GM12878 (cell line): ENCODE measurements around the gene POFUT2. TPM values are rescaled to one million over a fixed set of nuclear protein-coding genes. Genes with fewer than 3 reads are reported as not detected.

ENCODE experiments used
- ATAC-seq: fragments of 200-7000 bp; cut with Tn5 transposase; 3 replicates; pipeline ENCODE4 v1.9.1; 2020; ENCODE audit warnings: mild to moderate bottlenecking, moderate library complexity
- BruUV-seq: library from RNA; stranded (reverse); fragments of 400-500 nt; replicated peaks from 2 replicates; lab custom pipeline; 2021; lab: Mats Ljungman, UMichigan
- CTCF ChIA-PET: fragments of 300-600 bp; sonication (Branson Sonifier 250); formaldehyde crosslinking; extraction: SDS; loops from one replicate; lab custom pipeline; 2021; ENCODE audit warnings: inconsistent platforms; lab: Yijun Ruan, JAX
- POLR2A ChIA-PET: fragments of 350-600 bp; formaldehyde crosslinking; extraction: SDS; loops from one replicate; lab custom pipeline; 2021; ENCODE audit warnings: inconsistent platforms; lab: Charles Lee
- RAD21 ChIA-PET: fragments of 300-600 bp; sonication (Branson Sonifier 250); formaldehyde crosslinking; loops from one replicate; lab custom pipeline; 2023; ENCODE audit warnings: antibody characterized with exemption; ENCODE audit not compliant: unreplicated experiment; lab: Charles Lee
- SMC1A ChIA-PET: fragments of 300-600 bp; sonication (Branson Sonifier 250); formaldehyde crosslinking; loops from one replicate; lab custom pipeline; 2023; ENCODE audit not compliant: unreplicated experiment, uncharacterized antibody; lab: Charles Lee
- DNase-seq: peaks from one replicate; pipeline ENCODE4 v3.0.0-alpha.2; 2011; ENCODE audit warnings: low read depth, low spot score
- FAIRE-seq: peaks from 3 replicates; lab custom pipeline; 2011; peaks lifted over from hg19 to GRCh38; lab: Jason Lieb, UNC
- H2AFZ ChIP-seq: 2 replicates; pipeline ENCODE4 v1.6.0; 2011; ENCODE audit warnings: low read depth, low read length, control low read depth; ENCODE audit not compliant: control insufficient read depth
- H3K27ac ChIP-seq: 2 replicates; pipeline ENCODE4 v1.5.1; 2011; ENCODE audit warnings: control low read depth; ENCODE audit not compliant: control insufficient read depth, insufficient read depth
- H3K27me3 ChIP-seq, 2 experiments: replicated peaks in 1 of 2; 2 replicates each; pipeline versions ENCODE4 v1.6.0 to v1.6.1; 2011; ENCODE audit warnings: low read length in 1 of 2; ENCODE audit not compliant: control insufficient read depth in 2 of 2, insufficient read depth in 2 of 2
- H3K36me3 ChIP-seq, 2 experiments: 2 replicates each; pipeline ENCODE4 v1.5.1; 2011; ENCODE audit warnings: low read length in 1 of 2; ENCODE audit not compliant: control insufficient read depth in 2 of 2, insufficient read depth in 2 of 2
- H3K4me1 ChIP-seq: 2 replicates; pipeline ENCODE4 v1.6.1; 2011; ENCODE audit warnings: mild to moderate bottlenecking, low read length, moderate library complexity, mixed read lengths; ENCODE audit not compliant: control insufficient read depth, insufficient read depth
- H3K4me2 ChIP-seq: 2 replicates; pipeline ENCODE4 v1.6.0; 2011; ENCODE audit warnings: control low read depth; ENCODE audit not compliant: control insufficient read depth, insufficient read depth
- H3K4me3 ChIP-seq: fragments of 200-600 bp; sonication (generic); 2 replicates; pipeline ENCODE4 v1.5.1; 2016
- H3K79me2 ChIP-seq: 2 replicates; pipeline ENCODE4 v1.6.0; 2011; ENCODE audit warnings: low read length; ENCODE audit not compliant: control insufficient read depth, insufficient read depth
- H3K9ac ChIP-seq: 2 replicates; pipeline ENCODE4 v1.8.0; 2011; ENCODE audit warnings: low read length, control low read depth, mixed read lengths; ENCODE audit not compliant: control insufficient read depth, insufficient read depth
- H3K9me3 ChIP-seq: replicated peaks from 3 replicates; pipeline ENCODE4 v1.5.1; 2011; ENCODE audit warnings: mild to moderate bottlenecking, low read length; ENCODE audit not compliant: control insufficient read depth, insufficient read depth
- H4K20me1 ChIP-seq: 2 replicates; pipeline ENCODE4 v1.6.0; 2011; ENCODE audit not compliant: control insufficient read depth, insufficient read depth
- EGR1 ChIP-seq, 2 experiments: IDR thresholded peaks; 1 replicate in 1 of 2; 2 replicates in 1 of 2; pipeline ENCODE4 v1.6.1; 2011 to 2012; ENCODE audit warnings: low read depth in 2 of 2, low read length in 2 of 2, borderline replicate concordance in 1 of 2, mild to moderate bottlenecking in 1 of 2, moderate library complexity in 1 of 2
- LARP7 ChIP-seq: fragments of 450-650 bp; IDR thresholded peaks from 2 replicates; pipeline ENCODE4 v1.6.1; 2017; ENCODE audit warnings: mild to moderate bottlenecking
- NFIC ChIP-seq: IDR thresholded peaks from 2 replicates; pipeline ENCODE4 v1.6.1; 2012; ENCODE audit warnings: low read depth, mild to moderate bottlenecking, inconsistent platforms, low read length, moderate library complexity
- POLR2A ChIP-seq: IDR thresholded peaks from 2 replicates; pipeline ENCODE4 v1.6.1; 2011; ENCODE audit warnings: low read depth, mild to moderate bottlenecking, low read length
- POLR2AphosphoS5 ChIP-seq: IDR thresholded peaks from 2 replicates; pipeline ENCODE4 v1.6.1; 2011; ENCODE audit warnings: mild to moderate bottlenecking, low read length, inconsistent platforms
- RAD21 ChIP-seq: IDR thresholded peaks from 2 replicates; pipeline ENCODE4 v1.6.1; 2011; ENCODE audit warnings: mild to moderate bottlenecking, low read depth, low read length, moderate library complexity; ENCODE audit not compliant: insufficient read depth
- ZBTB4 ChIP-seq: fragments of 450-650 bp; formaldehyde crosslinking; IDR thresholded peaks from 2 replicates; pipeline ENCODE4 v1.4.0; 2022; ENCODE audit warnings: mild to moderate bottlenecking, moderate library complexity
- ZSCAN29 ChIP-seq: fragments of 450-650 bp; IDR thresholded peaks from 2 replicates; pipeline ENCODE4 v1.6.1; 2017; ENCODE audit warnings: mild to moderate bottlenecking, moderate library complexity
- WGBS: methylation state at CpG from one replicate; pipeline ENCODE4 v1.1.6; 2016; ENCODE audit warnings: low lambda C conversion rate; ENCODE audit not compliant: insufficient replicate concordance, insufficient coverage; ENCODE audit errors: missing lambda C conversion rate; 5-methylcytosine and 5-hydroxymethylcytosine counted together
- in situ Hi-C: fragments of 300-500 bp; cut with MboI; formaldehyde crosslinking; loops from 9 replicates; pipeline ENCODE4 v1.14.3; 2018; ENCODE audit warnings: mixed read lengths
- intact Hi-C: fragments of 100-400 bp; cut with micrococcal nuclease; formaldehyde crosslinking; loops from one replicate; pipeline ENCODE4 v1.14.2; 2022; ENCODE audit not compliant: unreplicated experiment
- polyA plus RNA-seq, 11 experiments: library from polyadenylated mRNA; depleted of rRNA in 4 of 11; unstranded in 6 of 11; stranded (reverse) in 5 of 11; fragments of >200 nt; fragmentation: Nextera tagmentation in 4 of 11; fragmentation: Illumina TruSeq in 1 of 11; extraction: Ambion mirVana in 4 of 11; extraction: Trizol in 1 of 11; gene quantifications; 1 replicate in 1 of 11; 2 replicates in 10 of 11; pipeline versions ENCODE4 v1.2.1 to v1.2.3, GENCODE V29; 2011 to 2016; ENCODE audit warnings: inconsistent platforms in 2 of 11, missing spikeins in 2 of 11, low read depth in 1 of 11
- total RNA-seq, 4 experiments: library from RNA; depleted of rRNA in 3 of 4; stranded (reverse); fragments of >200 nt in 3 of 4; fragmentation: Illumina TruSeq in 1 of 4; extraction: Trizol in 1 of 4; gene quantifications; 2 replicates each; pipeline versions ENCODE4 v1.2.1 to v1.2.3, GENCODE V29; 2013 to 2021
- TF ChIP-seq, protein P1 (sequence below): fragments of 150-350 bp; IDR thresholded peaks from 2 replicates; pipeline ENCODE4 v1.6.1; 2014; ENCODE audit warnings: mild to moderate bottlenecking, low read depth, low read length

Gene POFUT2
- total and polyA plus RNA-seq, 10 of the 15 experiments (the other 5 are each of a cell fraction or from before 2014, with no cell fraction given) = 1.2 to 15.1 (median 6.8) TPM

DNA sequence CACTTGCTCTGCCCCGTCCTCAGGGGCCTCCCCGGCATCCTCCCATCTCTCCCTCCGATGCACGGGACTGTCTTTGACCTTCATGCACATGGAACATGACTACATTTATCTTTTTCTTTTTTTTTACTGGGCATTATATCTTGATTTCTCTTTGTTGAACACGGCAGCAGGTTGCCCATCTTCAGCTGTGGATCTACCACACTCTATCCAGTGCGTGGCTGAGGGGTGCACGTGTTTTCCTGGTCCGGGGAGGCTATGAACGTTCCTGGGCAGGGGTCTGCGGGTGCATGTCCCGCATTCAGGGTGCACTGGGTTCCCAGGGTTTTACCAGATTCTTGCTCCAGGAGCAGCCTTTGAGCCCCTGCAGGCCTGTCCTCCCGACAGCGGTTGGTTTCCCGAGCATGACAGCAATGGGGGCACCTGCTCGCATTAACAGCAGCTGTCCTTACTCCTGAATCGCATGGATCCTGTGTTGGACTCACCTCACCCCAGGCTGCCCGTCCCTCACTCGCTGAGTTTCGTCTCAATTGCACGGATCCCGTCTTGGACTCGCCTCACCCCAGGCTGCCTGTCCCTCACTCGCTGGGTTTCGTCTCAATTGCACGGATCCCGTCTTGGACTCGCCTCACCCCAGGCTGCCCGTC is 7.4 kb downstream of the POFUT2 start (continued):
- TF ChIP-seq ZBTB4 (CRISPR knock-in tag) = no peak
- TF ChIP-seq, all 136 proteins: peak for 0

DNA sequence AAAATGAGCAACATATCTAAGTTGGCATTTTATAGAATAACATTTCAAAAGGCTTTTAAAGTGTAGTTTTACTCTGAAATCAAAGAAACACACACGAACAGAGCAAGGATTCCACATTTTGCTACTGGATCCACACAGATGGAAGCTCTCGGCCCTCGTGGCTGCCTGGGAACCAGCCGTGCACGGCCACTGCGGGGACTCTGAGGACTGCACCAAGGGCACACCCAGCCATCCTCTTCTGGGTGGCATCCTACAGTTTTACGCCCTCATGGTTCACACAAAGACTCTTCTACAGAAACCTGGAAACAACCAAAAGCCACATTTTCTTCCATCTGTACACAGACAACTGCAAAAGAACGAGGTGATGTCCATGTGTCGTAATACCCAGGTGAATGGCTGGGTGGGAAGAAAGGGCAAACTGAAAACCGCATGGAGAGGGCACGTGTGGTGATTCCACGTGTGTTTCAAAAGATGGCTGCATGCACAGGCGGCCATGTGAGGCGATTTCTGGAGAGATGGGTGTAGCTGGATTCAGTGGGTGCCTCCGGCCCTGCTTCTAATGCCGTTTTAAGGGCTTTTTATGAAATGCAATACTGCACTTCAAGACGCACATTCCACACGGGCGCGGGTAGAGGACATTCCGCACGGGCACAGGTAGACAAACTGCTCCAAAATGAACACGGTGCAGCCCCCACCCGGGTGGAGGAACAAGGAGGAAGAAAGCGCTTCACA is 8.1 kb downstream of the POFUT2 start:
- Histone ChIP-seq H3K27me3 (no peaks in the 10 kb centered on the region), H3K79me2 (no peaks in the 10 kb centered on the region), H3K9me3 (no peaks in the 10 kb centered on the region; the same call in 2 of the 3 replicates), H3K4me1 (no peaks in the 10 kb centered on the region), H3K4me3 (no peak overlapping the region), H3K27ac (no peak overlapping the region)
- ChIA-PET POLR2A (no interaction called here), CTCF (no interaction called here), RAD21 (no interaction called here)
- no peak for DNase-seq
- no peak for FAIRE-seq
- no peak for ATAC-seq
- 90% methylated on average over 25 of the region's 25 CpGs for WGBS
- no peak for TF ChIP-seq EGR1 (IDR thresholded peaks at IDR 0.05; ENCODE audit: borderline replicate concordance in 1 of 2, low read depth in 2 of 2, low read length in 2 of 2)
- no peak for TF ChIP-seq RAD21
- TF ChIP-seq ZSCAN29 = no peak
- TF ChIP-seq POLR2A = no peak
- TF ChIP-seq, protein P1, sequence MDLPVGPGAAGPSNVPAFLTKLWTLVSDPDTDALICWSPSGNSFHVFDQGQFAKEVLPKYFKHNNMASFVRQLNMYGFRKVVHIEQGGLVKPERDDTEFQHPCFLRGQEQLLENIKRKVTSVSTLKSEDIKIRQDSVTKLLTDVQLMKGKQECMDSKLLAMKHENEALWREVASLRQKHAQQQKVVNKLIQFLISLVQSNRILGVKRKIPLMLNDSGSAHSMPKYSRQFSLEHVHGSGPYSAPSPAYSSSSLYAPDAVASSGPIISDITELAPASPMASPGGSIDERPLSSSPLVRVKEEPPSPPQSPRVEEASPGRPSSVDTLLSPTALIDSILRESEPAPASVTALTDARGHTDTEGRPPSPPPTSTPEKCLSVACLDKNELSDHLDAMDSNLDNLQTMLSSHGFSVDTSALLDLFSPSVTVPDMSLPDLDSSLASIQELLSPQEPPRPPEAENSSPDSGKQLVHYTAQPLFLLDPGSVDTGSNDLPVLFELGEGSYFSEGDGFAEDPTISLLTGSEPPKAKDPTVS = no peak
- no peak for TF ChIP-seq NFIC
- no peak for TF ChIP-seq LARP7
- TF ChIP-seq POLR2AphosphoS5 = no peak
- TF ChIP-seq, all 136 proteins: peak for 0
- SMC1A ChIA-PET = no interaction called here
- intact Hi-C loops = no loop called here
- in situ Hi-C loops = no loop called here
- BruUV-seq = TSS peak; percentile 8
- Histone ChIP-seq H3K4me2 (no peak overlapping the region), H2AFZ (no peak overlapping the region), H3K36me3 (peaks cover 3 to 4% of the 10 kb centered on the region in 2 experiments; a peak in 2 of 4 replicates), H4K20me1 (no peaks in the 10 kb centered on the region), H3K9ac (no peak overlapping the region)
